HG02981 (cell line): ENCODE data around the gene LAMTOR2.

Experiments used
- ATAC-seq: cut with Tn5 transposase; IDR thresholded peaks from one replicate; pipeline ENCODE4 v1.9.1; 2021; ENCODE audit warnings: mild to moderate bottlenecking, moderate library complexity; ENCODE audit not compliant: unreplicated experiment

The LAMTOR2 gene

GRCh38 chr1:156096640-156097391 is 42.2 kb downstream of the LAMTOR2 start:
- peak; percentile 62 for ATAC-seq

GRCh38 chr1:156097499-156098178 is 43.1 kb downstream of the LAMTOR2 start:
- ATAC-seq, result no peak

GRCh38 chr1:156098784-156099183 is 44.2 kb downstream of the LAMTOR2 start:
- ATAC-seq, result no peak

- no peak for ATAC-seq
Observed at GRCh38 chr1:156099282-156099681, 44.7 kb downstream of the LAMTOR2 start.

GRCh38 chr1:156100205-156100995 is 45.8 kb downstream of the LAMTOR2 start:
- ATAC-seq, result no peak

- ATAC-seq, result no peak
Observed at GRCh38 chr1:156101880-156102279, 47.3 kb downstream of the LAMTOR2 start.

- no peak for ATAC-seq
Observed at GRCh38 chr1:156102633-156103511, 48.3 kb downstream of the LAMTOR2 start.

- no peak for ATAC-seq
Observed at GRCh38 chr1:156103521-156103947, 49.0 kb downstream of the LAMTOR2 start.

GRCh38 chr1:156104065-156104810 is 49.7 kb downstream of the LAMTOR2 start:
- ATAC-seq, result no peak

- ATAC-seq, result no peak
Observed at GRCh38 chr1:156104861-156105832, 50.6 kb downstream of the LAMTOR2 start.

GRCh38 chr1:156106624-156107488 is 52.3 kb downstream of the LAMTOR2 start:
- no peak for ATAC-seq

GRCh38 chr1:156108057-156108456 is 53.5 kb downstream of the LAMTOR2 start:
- no peak for ATAC-seq
